ENCODE measurements around the gene DBN1. TPM values are rescaled to one million over a fixed set of nuclear protein-coding genes. Genes with fewer than 3 reads are reported as not detected.
A peak's percentile ranks its signal among the peaks of the same experiment; 100 is the strongest.

Gene DBN1
- total RNA-seq, 1 experiment from 2014 or later, result 218 TPM

- H3K4me1 Mint-ChIP-seq (ENCODE audit: low read depth, unreplicated experiment), result peaks cover 16% of the 10 kb centered on the region
- peaks cover 86% of the 10 kb centered on the region for H3K36me3 Mint-ChIP-seq (ENCODE audit: insufficient read depth, unreplicated experiment)
- H3K27me3 Mint-ChIP-seq (ENCODE audit: unreplicated experiment), result no peaks in the 10 kb centered on the region
- no TSS peak for BruUV-seq (replicated peaks)
- H3K27ac Mint-ChIP-seq (ENCODE audit: unreplicated experiment), result no peak overlapping the region
- H3K4me3 Mint-ChIP-seq (ENCODE audit: low read depth, unreplicated experiment), result no peak overlapping the region
- intact Hi-C loops (cut with micrococcal nuclease; ENCODE audit: unreplicated experiment), result no loop called here
- CTCF ChIA-PET, result interaction anchor here (0.6 kb wide), 2 partner anchors 11 to 357 kb away, joined by 3 read pairs; no protein-coding TSS in a partner anchor
- no peak for DNase-seq
- no peaks in the 10 kb centered on the region for H3K9me3 Mint-ChIP-seq (ENCODE audit: low read depth, unreplicated experiment)
- TF ChIP-seq CTCF (IDR thresholded peaks at IDR 0.05; ENCODE audit: unreplicated experiment), result no peak
These were observed 32.2 kb downstream of the DBN1 start for GRCh38 chr5:177440990-177441780.

- Mint-ChIP-seq H3K27me3 (ENCODE audit: unreplicated experiment) (no peaks in the 10 kb centered on the region), H3K4me1 (ENCODE audit: low read depth, unreplicated experiment) (peaks cover 8% of the 10 kb centered on the region), H3K36me3 (ENCODE audit: insufficient read depth, unreplicated experiment) (peaks cover 86% of the 10 kb centered on the region), H3K27ac (ENCODE audit: unreplicated experiment) (peak overlapping the region; percentile 15), H3K9me3 (ENCODE audit: low read depth, unreplicated experiment) (no peaks in the 10 kb centered on the region), H3K4me3 (ENCODE audit: low read depth, unreplicated experiment) (no peak overlapping the region)
- CTCF ChIA-PET, result no interaction called here
- BruUV-seq (replicated peaks), result no TSS peak
- no peak for TF ChIP-seq CTCF (IDR thresholded peaks at IDR 0.05; ENCODE audit: unreplicated experiment)
- intact Hi-C loops (cut with micrococcal nuclease; ENCODE audit: unreplicated experiment), result no loop called here
- no peak for DNase-seq
These were observed 33.0 kb downstream of the DBN1 start for GRCh38 chr5:177440211-177440989.

- peaks cover 7% of the 10 kb centered on the region for H3K4me1 Mint-ChIP-seq (ENCODE audit: low read depth, unreplicated experiment)
- intact Hi-C loops (cut with micrococcal nuclease; ENCODE audit: unreplicated experiment), result no loop called here
- DNase-seq, result no peak
- TF ChIP-seq CTCF (IDR thresholded peaks at IDR 0.05; ENCODE audit: unreplicated experiment), result no peak
- H3K27ac Mint-ChIP-seq (ENCODE audit: unreplicated experiment), result peak overlapping the region; percentile 15
- no peak overlapping the region for H3K4me3 Mint-ChIP-seq (ENCODE audit: low read depth, unreplicated experiment)
- H3K36me3 Mint-ChIP-seq (ENCODE audit: insufficient read depth, unreplicated experiment), result peaks cover 84% of the 10 kb centered on the region
- BruUV-seq (replicated peaks), result no TSS peak
- H3K9me3 Mint-ChIP-seq (ENCODE audit: low read depth, unreplicated experiment), result no peaks in the 10 kb centered on the region
- CTCF ChIA-PET, result interaction anchor here (1.1 kb wide), 1 partner anchor 15 kb away, joined by 4 read pairs; no protein-coding TSS in a partner anchor
- H3K27me3 Mint-ChIP-seq (ENCODE audit: unreplicated experiment), result no peaks in the 10 kb centered on the region
These were observed 33.8 kb downstream of the DBN1 start for GRCh38 chr5:177439518-177440053.

GRCh38 chr5:177438468-177438867 is 35.0 kb downstream of the DBN1 start:
- no peaks in the 10 kb centered on the region for H3K9me3 Mint-ChIP-seq (ENCODE audit: low read depth, unreplicated experiment)
- TF ChIP-seq CTCF (IDR thresholded peaks at IDR 0.05; ENCODE audit: unreplicated experiment), result no peak
- no peak overlapping the region for H3K4me3 Mint-ChIP-seq (ENCODE audit: low read depth, unreplicated experiment)
- H3K27me3 Mint-ChIP-seq (ENCODE audit: unreplicated experiment), result no peaks in the 10 kb centered on the region
- BruUV-seq (replicated peaks), result no TSS peak
- CTCF ChIA-PET, result interaction anchor here (1.1 kb wide), 1 partner anchor 17 kb away, joined by 4 read pairs; no protein-coding TSS in a partner anchor
- no peak for DNase-seq
- intact Hi-C loops (cut with micrococcal nuclease; ENCODE audit: unreplicated experiment), result no loop called here
- H3K36me3 Mint-ChIP-seq (ENCODE audit: insufficient read depth, unreplicated experiment), result peaks cover 74% of the 10 kb centered on the region
- H3K4me1 Mint-ChIP-seq (ENCODE audit: low read depth, unreplicated experiment), result peaks cover 7% of the 10 kb centered on the region
- H3K27ac Mint-ChIP-seq (ENCODE audit: unreplicated experiment), result peak overlapping the region; percentile 14
